Measurements from ENCODE around the gene SCAMP1.

GRCh38 chr5:78471896-78472295 lies 111.5 kb downstream of the SCAMP1 start:
- TF ChIP-seq CTCF (IDR thresholded peaks at IDR 0.05) (no peak), POLR2A (IDR thresholded peaks at IDR 0.05) (no peak)

Data from lower leg skin (tissue), 3 donors.